GM12878 (cell line): ENCODE results near the gene PATL2. TPM values are rescaled to one million over a fixed set of nuclear protein-coding genes. Genes with fewer than 3 reads are reported as not detected.

Experiments
- CBX5 ChIP-seq: sonication (generic); IDR thresholded peaks from 2 replicates; pipeline ENCODE4 v1.6.1; 2016; ENCODE audit warnings: low read depth, moderate library complexity, mild to moderate bottlenecking, inconsistent platforms
- CEBPB ChIP-seq, 2 experiments: fragments of 150-350 bp in 1 of 2; IDR thresholded peaks; 2 replicates each; pipeline ENCODE4 v1.6.1; 2012 to 2014; ENCODE audit warnings: low read depth in 2 of 2, low read length in 2 of 2, borderline replicate concordance in 1 of 2, inconsistent platforms in 1 of 2
- MTA2 ChIP-seq: fragments of 450-650 bp; IDR thresholded peaks from 2 replicates; pipeline ENCODE4 v1.6.1; 2016; ENCODE audit warnings: low read depth, mild to moderate bottlenecking, moderate library complexity
- NFXL1 ChIP-seq: fragments of 450-650 bp; IDR thresholded peaks from 2 replicates; pipeline ENCODE4 v1.6.1; 2017; ENCODE audit warnings: antibody characterized with exemption, mild to moderate bottlenecking, borderline replicate concordance
- RAD51 ChIP-seq: fragments of 450-650 bp; IDR thresholded peaks from 2 replicates; pipeline ENCODE4 v1.6.1; 2016; ENCODE audit warnings: moderate library complexity, mild to moderate bottlenecking, inconsistent platforms
- SP1 ChIP-seq: IDR thresholded peaks from one replicate; pipeline ENCODE4 v1.6.1; 2011; ENCODE audit warnings: low read depth, low read length
- TARDBP ChIP-seq: IDR thresholded peaks from 2 replicates; pipeline ENCODE4 v1.6.1; 2016; ENCODE audit warnings: borderline replicate concordance
- YY1 ChIP-seq: IDR thresholded peaks from 2 replicates; pipeline ENCODE4 v1.6.1; 2011; ENCODE audit warnings: low read depth, mild to moderate bottlenecking, low read length
- ZNF207 ChIP-seq: fragments of 450-650 bp; IDR thresholded peaks from 2 replicates; pipeline ENCODE4 v1.6.1; 2014; ENCODE audit warnings: antibody characterized with exemption, mild to moderate bottlenecking, borderline replicate concordance
- polyA plus RNA-seq, 11 experiments: library from polyadenylated mRNA; depleted of rRNA in 4 of 11; unstranded in 6 of 11; stranded (reverse) in 5 of 11; fragments of >200 nt; fragmentation: Nextera tagmentation in 4 of 11; fragmentation: Illumina TruSeq in 1 of 11; extraction: Ambion mirVana in 4 of 11; extraction: Trizol in 1 of 11; gene quantifications; 1 replicate in 1 of 11; 2 replicates in 10 of 11; pipeline versions ENCODE4 v1.2.1 to v1.2.3, GENCODE V29; 2011 to 2016; ENCODE audit warnings: inconsistent platforms in 2 of 11, missing spikeins in 2 of 11, low read depth in 1 of 11
- total RNA-seq, 4 experiments: library from RNA; depleted of rRNA in 3 of 4; stranded (reverse); fragments of >200 nt in 3 of 4; fragmentation: Illumina TruSeq in 1 of 4; extraction: Trizol in 1 of 4; gene quantifications; 2 replicates each; pipeline versions ENCODE4 v1.2.1 to v1.2.3, GENCODE V29; 2013 to 2021
- TF ChIP-seq, protein P1 (sequence below): fragments of 450-650 bp; IDR thresholded peaks from 2 replicates; pipeline ENCODE4 v1.6.1; 2016; ENCODE audit warnings: mild to moderate bottlenecking, moderate library complexity, borderline replicate concordance
- TF ChIP-seq, protein P2 (sequence below): IDR thresholded peaks from 2 replicates; pipeline ENCODE4 v1.6.1; 2011; ENCODE audit warnings: low read depth, mild to moderate bottlenecking, low read length, moderate library complexity, borderline replicate concordance; ENCODE audit errors: extremely low read depth
- TF ChIP-seq, protein P3 (sequence below): fragments of 450-650 bp; IDR thresholded peaks from 2 replicates; pipeline ENCODE4 v1.6.1; 2014; ENCODE audit warnings: mild to moderate bottlenecking
- TF ChIP-seq, protein P4 (sequence below): fragments of 450-650 bp; IDR thresholded peaks from 2 replicates; pipeline ENCODE4 v1.6.1; 2017; ENCODE audit warnings: mild to moderate bottlenecking, moderate library complexity
- TF ChIP-seq, protein P5 (sequence below): fragments of 450-650 bp; IDR thresholded peaks from 2 replicates; pipeline ENCODE4 v1.6.1; 2017; ENCODE audit warnings: mild to moderate bottlenecking

PATL2 gene
- total and polyA plus RNA-seq, 10 of the 15 experiments (the other 5 are each of a cell fraction or from before 2014, with no cell fraction given), result 4.2 to 16.2 (median 12.1) TPM

DNA sequence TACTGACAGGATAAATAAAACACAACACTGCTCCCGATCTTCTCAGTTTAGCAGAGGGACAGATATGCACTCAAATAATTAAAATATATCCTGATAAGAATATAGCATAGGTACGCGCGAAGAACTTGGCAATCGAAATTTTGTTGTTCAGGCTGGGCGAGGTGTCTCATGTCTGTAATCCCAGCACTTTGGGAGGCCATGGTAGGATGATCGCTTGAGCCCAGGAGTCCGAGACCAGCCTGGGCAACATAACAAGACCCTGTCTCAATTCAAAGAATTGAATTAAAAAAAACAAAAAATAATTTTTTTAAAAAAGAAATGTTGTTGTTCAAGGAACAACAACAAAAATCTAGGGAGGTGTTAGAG, 7.8 kb upstream of the PATL2 start (continued):
- TF ChIP-seq, protein P1, sequence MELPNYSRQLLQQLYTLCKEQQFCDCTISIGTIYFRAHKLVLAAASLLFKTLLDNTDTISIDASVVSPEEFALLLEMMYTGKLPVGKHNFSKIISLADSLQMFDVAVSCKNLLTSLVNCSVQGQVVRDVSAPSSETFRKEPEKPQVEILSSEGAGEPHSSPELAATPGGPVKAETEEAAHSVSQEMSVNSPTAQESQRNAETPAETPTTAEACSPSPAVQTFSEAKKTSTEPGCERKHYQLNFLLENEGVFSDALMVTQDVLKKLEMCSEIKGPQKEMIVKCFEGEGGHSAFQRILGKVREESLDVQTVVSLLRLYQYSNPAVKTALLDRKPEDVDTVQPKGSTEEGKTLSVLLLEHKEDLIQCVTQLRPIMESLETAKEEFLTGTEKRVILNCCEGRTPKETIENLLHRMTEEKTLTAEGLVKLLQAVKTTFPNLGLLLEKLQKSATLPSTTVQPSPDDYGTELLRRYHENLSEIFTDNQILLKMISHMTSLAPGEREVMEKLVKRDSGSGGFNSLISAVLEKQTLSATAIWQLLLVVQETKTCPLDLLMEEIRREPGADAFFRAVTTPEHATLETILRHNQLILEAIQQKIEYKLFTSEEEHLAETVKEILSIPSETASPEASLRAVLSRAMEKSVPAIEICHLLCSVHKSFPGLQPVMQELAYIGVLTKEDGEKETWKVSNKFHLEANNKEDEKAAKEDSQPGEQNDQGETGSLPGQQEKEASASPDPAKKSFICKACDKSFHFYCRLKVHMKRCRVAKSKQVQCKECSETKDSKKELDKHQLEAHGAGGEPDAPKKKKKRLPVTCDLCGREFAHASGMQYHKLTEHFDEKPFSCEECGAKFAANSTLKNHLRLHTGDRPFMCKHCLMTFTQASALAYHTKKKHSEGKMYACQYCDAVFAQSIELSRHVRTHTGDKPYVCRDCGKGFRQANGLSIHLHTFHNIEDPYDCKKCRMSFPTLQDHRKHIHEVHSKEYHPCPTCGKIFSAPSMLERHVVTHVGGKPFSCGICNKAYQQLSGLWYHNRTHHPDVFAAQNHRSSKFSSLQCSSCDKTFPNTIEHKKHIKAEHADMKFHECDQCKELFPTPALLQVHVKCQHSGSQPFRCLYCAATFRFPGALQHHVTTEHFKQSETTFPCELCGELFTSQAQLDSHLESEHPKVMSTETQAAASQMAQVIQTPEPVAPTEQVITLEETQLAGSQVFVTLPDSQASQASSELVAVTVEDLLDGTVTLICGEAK, result no peak
- TF ChIP-seq ZNF207 (no peak), MTA2 (no peak), CBX5 (no peak), SP1 (no peak), TARDBP (no peak), NFXL1 (no peak), YY1 (no peak), RAD51 (no peak), CEBPB (IDR thresholded peaks at IDR 0.05; ENCODE audit: borderline replicate concordance in 1 of 2, low read depth in 2 of 2, low read length in 2 of 2) (no peak)
- TF ChIP-seq, protein P2, sequence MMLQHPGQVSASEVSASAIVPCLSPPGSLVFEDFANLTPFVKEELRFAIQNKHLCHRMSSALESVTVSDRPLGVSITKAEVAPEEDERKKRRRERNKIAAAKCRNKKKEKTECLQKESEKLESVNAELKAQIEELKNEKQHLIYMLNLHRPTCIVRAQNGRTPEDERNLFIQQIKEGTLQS, result no peak
- TF ChIP-seq, protein P3, sequence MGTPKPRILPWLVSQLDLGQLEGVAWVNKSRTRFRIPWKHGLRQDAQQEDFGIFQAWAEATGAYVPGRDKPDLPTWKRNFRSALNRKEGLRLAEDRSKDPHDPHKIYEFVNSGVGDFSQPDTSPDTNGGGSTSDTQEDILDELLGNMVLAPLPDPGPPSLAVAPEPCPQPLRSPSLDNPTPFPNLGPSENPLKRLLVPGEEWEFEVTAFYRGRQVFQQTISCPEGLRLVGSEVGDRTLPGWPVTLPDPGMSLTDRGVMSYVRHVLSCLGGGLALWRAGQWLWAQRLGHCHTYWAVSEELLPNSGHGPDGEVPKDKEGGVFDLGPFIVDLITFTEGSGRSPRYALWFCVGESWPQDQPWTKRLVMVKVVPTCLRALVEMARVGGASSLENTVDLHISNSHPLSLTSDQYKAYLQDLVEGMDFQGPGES, result no peak
- TF ChIP-seq, protein P4, sequence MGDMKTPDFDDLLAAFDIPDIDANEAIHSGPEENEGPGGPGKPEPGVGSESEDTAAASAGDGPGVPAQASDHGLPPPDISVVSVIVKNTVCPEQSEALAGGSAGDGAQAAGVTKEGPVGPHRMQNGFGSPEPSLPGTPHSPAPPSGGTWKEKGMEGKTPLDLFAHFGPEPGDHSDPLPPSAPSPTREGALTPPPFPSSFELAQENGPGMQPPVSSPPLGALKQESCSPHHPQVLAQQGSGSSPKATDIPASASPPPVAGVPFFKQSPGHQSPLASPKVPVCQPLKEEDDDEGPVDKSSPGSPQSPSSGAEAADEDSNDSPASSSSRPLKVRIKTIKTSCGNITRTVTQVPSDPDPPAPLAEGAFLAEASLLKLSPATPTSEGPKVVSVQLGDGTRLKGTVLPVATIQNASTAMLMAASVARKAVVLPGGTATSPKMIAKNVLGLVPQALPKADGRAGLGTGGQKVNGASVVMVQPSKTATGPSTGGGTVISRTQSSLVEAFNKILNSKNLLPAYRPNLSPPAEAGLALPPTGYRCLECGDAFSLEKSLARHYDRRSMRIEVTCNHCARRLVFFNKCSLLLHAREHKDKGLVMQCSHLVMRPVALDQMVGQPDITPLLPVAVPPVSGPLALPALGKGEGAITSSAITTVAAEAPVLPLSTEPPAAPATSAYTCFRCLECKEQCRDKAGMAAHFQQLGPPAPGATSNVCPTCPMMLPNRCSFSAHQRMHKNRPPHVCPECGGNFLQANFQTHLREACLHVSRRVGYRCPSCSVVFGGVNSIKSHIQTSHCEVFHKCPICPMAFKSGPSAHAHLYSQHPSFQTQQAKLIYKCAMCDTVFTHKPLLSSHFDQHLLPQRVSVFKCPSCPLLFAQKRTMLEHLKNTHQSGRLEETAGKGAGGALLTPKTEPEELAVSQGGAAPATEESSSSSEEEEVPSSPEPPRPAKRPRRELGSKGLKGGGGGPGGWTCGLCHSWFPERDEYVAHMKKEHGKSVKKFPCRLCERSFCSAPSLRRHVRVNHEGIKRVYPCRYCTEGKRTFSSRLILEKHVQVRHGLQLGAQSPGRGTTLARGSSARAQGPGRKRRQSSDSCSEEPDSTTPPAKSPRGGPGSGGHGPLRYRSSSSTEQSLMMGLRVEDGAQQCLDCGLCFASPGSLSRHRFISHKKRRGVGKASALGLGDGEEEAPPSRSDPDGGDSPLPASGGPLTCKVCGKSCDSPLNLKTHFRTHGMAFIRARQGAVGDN, result no peak
- TF ChIP-seq, protein P5, sequence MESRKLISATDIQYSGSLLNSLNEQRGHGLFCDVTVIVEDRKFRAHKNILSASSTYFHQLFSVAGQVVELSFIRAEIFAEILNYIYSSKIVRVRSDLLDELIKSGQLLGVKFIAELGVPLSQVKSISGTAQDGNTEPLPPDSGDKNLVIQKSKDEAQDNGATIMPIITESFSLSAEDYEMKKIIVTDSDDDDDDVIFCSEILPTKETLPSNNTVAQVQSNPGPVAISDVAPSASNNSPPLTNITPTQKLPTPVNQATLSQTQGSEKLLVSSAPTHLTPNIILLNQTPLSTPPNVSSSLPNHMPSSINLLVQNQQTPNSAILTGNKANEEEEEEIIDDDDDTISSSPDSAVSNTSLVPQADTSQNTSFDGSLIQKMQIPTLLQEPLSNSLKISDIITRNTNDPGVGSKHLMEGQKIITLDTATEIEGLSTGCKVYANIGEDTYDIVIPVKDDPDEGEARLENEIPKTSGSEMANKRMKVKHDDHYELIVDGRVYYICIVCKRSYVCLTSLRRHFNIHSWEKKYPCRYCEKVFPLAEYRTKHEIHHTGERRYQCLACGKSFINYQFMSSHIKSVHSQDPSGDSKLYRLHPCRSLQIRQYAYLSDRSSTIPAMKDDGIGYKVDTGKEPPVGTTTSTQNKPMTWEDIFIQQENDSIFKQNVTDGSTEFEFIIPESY, result no peak
